ENCODE measurements around the gene TSPAN18. TPM values are rescaled to one million over a fixed set of nuclear protein-coding genes. Genes with fewer than 3 reads are reported as not detected.

TSPAN18 gene
- total and polyA plus RNA-seq, 10 of the 15 experiments (the other 5 are each of a cell fraction or from before 2014, with no cell fraction given), result 0.02 to 0.77 (median 0.13) TPM; not detected in 1

GRCh38 chr11:44966694-44967093 lies 239.9 kb downstream of the TSPAN18 start:
- WGBS (ENCODE audit: insufficient coverage, insufficient replicate concordance, low lambda C conversion rate, missing lambda C conversion rate), result 1% methylated on average over 6 of the region's 6 CpGs

More at GRCh38 chr11:44966694-44967093, 239.9 kb downstream of the TSPAN18 start:
- Histone ChIP-seq H3K9ac (ENCODE audit: control insufficient read depth, insufficient read depth, low read length) (no peak overlapping the region), H3K79me2 (ENCODE audit: control insufficient read depth, insufficient read depth, low read length) (no peaks in the 10 kb centered on the region), H3K27me3 (replicated peaks in 1 of 2; ENCODE audit: control insufficient read depth in 2 of 2, insufficient read depth in 2 of 2, low read length in 1 of 2) (peaks cover 0 to 2% of the 10 kb centered on the region in 2 experiments; a peak in 2 of 4 replicates), H3K27ac (ENCODE audit: control insufficient read depth, insufficient read depth) (no peak overlapping the region), H3K4me2 (ENCODE audit: control insufficient read depth, insufficient read depth) (no peak overlapping the region), H3K4me1 (ENCODE audit: control insufficient read depth, insufficient read depth, low read length) (no peaks in the 10 kb centered on the region), H2AFZ (ENCODE audit: control insufficient read depth, low read depth, low read length) (no peak overlapping the region), H3K36me3 (ENCODE audit: control insufficient read depth in 2 of 2, insufficient read depth in 2 of 2, low read length in 1 of 2) (no peaks in the 10 kb centered on the region), H3K9me3 (replicated peaks; ENCODE audit: control insufficient read depth, insufficient read depth, low read length) (no peaks in the 10 kb centered on the region), H4K20me1 (ENCODE audit: control insufficient read depth, insufficient read depth) (no peaks in the 10 kb centered on the region), H3K4me3 (no peak overlapping the region)
- no peak for FAIRE-seq
- ChIA-PET CTCF (no interaction called here), POLR2A (no interaction called here), RAD21 (ENCODE audit: unreplicated experiment) (no interaction called here), SMC1A (ENCODE audit: uncharacterized antibody, unreplicated experiment) (no interaction called here)
- no peak for ATAC-seq
- BruUV-seq (replicated peaks), result no TSS peak
- TF ChIP-seq GABPA (IDR thresholded peaks at IDR 0.05; ENCODE audit: low read depth), result no peak
- TF ChIP-seq POLR2A (IDR thresholded peaks at IDR 0.05; ENCODE audit: low read depth, low read length), result no peak
- no peak for TF ChIP-seq SKIL (IDR thresholded peaks at IDR 0.05; ENCODE audit: low read depth, poor library complexity, severe bottlenecking)
- no peak for TF ChIP-seq SMAD1 (IDR thresholded peaks at IDR 0.05; ENCODE audit: low read depth, partially characterized antibody)
- TF ChIP-seq, protein P1, sequence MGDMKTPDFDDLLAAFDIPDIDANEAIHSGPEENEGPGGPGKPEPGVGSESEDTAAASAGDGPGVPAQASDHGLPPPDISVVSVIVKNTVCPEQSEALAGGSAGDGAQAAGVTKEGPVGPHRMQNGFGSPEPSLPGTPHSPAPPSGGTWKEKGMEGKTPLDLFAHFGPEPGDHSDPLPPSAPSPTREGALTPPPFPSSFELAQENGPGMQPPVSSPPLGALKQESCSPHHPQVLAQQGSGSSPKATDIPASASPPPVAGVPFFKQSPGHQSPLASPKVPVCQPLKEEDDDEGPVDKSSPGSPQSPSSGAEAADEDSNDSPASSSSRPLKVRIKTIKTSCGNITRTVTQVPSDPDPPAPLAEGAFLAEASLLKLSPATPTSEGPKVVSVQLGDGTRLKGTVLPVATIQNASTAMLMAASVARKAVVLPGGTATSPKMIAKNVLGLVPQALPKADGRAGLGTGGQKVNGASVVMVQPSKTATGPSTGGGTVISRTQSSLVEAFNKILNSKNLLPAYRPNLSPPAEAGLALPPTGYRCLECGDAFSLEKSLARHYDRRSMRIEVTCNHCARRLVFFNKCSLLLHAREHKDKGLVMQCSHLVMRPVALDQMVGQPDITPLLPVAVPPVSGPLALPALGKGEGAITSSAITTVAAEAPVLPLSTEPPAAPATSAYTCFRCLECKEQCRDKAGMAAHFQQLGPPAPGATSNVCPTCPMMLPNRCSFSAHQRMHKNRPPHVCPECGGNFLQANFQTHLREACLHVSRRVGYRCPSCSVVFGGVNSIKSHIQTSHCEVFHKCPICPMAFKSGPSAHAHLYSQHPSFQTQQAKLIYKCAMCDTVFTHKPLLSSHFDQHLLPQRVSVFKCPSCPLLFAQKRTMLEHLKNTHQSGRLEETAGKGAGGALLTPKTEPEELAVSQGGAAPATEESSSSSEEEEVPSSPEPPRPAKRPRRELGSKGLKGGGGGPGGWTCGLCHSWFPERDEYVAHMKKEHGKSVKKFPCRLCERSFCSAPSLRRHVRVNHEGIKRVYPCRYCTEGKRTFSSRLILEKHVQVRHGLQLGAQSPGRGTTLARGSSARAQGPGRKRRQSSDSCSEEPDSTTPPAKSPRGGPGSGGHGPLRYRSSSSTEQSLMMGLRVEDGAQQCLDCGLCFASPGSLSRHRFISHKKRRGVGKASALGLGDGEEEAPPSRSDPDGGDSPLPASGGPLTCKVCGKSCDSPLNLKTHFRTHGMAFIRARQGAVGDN (IDR thresholded peaks at IDR 0.05), result no peak
- no peak for TF ChIP-seq RAD51 (IDR thresholded peaks at IDR 0.05)
- TF ChIP-seq, protein P2, sequence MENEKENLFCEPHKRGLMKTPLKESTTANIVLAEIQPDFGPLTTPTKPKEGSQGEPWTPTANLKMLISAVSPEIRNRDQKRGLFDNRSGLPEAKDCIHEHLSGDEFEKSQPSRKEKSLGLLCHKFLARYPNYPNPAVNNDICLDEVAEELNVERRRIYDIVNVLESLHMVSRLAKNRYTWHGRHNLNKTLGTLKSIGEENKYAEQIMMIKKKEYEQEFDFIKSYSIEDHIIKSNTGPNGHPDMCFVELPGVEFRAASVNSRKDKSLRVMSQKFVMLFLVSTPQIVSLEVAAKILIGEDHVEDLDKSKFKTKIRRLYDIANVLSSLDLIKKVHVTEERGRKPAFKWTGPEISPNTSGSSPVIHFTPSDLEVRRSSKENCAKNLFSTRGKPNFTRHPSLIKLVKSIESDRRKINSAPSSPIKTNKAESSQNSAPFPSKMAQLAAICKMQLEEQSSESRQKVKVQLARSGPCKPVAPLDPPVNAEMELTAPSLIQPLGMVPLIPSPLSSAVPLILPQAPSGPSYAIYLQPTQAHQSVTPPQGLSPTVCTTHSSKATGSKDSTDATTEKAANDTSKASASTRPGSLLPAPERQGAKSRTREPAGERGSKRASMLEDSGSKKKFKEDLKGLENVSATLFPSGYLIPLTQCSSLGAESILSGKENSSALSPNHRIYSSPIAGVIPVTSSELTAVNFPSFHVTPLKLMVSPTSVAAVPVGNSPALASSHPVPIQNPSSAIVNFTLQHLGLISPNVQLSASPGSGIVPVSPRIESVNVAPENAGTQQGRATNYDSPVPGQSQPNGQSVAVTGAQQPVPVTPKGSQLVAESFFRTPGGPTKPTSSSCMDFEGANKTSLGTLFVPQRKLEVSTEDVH (IDR thresholded peaks at IDR 0.05; ENCODE audit: low read depth, partially characterized antibody), result no peak
- in situ Hi-C loops (cut with MboI), result no loop called here
- intact Hi-C loops (cut with micrococcal nuclease; ENCODE audit: unreplicated experiment), result no loop called here
- DNase-seq (ENCODE audit: low read depth, low spot score), result no peak
